Erythroblast (primary cell): ENCODE measurements around the gene RBMS1.

ENCODE experiments used
- GATA1 ChIP-seq: IDR thresholded peaks from 2 replicates; pipeline ENCODE4 v1.6.1; 2011; ENCODE audit warnings: low read depth, mild to moderate bottlenecking, control low read depth, low read length, moderate library complexity
- POLR2A ChIP-seq: IDR thresholded peaks from 2 replicates; pipeline ENCODE4 v1.6.1; 2011; ENCODE audit warnings: mild to moderate bottlenecking, low read length

DNA sequence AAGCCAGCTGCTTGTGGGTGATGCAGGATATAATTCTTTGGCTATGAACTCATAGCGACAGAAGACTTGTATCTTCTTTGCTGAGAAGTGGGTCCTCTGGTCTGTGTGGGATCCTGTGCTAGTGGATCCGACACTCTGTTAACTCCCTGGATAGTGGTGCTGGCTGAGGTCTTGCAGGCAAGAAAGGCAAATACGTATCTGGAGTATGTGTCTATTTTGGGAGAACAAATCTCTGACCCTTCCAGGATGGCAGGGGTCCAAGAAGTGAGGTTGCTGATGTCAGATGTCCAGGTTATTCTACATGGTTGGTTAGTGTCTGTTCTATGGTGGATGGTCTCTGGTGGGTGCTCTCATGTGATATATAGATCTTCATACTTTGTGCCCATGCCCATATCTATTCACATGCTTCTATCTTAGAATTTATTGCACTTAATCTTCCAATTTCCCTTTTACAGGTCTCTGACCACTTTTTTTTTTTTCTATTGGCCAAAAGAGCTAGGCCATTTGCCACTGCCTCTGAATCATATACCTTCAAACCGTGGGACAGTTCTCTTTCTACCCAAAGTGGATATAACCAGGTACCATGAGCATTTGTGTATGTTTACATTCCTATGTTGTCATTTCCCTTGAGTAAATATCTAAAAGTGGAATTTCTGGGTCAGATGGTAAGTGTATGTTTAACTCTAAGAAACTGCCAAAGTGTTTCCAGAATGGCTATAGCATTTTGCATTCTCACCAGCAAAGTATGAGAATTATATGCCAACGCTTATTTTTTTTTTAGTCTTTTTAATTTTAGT is 45.1 kb upstream of the RBMS1 start:
- no peak for TF ChIP-seq POLR2A
- no peak for TF ChIP-seq GATA1
